GM12801 (cell line): ENCODE data around the gene P2RY14.

Source experiments
- TF ChIP-seq, protein P1 (sequence below): IDR thresholded peaks from one replicate; pipeline ENCODE4 v1.5.1; 2011; ENCODE audit warnings: control low read depth; ENCODE audit not compliant: insufficient read length; ENCODE audit errors: extremely low read depth

The P2RY14 gene

DNA sequence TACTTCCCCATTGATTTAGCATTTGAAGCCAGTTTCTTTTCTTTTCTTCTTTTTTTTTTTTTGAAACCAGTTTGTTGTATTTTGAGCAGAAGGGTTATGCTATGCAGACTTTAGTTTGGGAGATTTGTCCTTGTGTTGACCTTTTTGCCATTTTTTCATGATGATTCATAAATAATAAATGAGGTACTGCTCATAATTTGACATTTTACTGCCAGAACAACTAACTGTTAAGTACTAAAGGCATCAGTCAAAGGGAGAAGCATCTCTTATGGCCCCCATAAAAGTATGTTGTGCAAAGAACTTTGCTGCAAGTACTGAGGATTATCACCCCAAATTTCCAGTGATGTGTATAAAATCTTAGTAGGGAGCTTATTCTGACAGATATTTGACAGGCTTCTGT, 40.0 kb upstream of the P2RY14 start:
- TF ChIP-seq, protein P1, sequence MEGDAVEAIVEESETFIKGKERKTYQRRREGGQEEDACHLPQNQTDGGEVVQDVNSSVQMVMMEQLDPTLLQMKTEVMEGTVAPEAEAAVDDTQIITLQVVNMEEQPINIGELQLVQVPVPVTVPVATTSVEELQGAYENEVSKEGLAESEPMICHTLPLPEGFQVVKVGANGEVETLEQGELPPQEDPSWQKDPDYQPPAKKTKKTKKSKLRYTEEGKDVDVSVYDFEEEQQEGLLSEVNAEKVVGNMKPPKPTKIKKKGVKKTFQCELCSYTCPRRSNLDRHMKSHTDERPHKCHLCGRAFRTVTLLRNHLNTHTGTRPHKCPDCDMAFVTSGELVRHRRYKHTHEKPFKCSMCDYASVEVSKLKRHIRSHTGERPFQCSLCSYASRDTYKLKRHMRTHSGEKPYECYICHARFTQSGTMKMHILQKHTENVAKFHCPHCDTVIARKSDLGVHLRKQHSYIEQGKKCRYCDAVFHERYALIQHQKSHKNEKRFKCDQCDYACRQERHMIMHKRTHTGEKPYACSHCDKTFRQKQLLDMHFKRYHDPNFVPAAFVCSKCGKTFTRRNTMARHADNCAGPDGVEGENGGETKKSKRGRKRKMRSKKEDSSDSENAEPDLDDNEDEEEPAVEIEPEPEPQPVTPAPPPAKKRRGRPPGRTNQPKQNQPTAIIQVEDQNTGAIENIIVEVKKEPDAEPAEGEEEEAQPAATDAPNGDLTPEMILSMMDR: no peak

DNA sequence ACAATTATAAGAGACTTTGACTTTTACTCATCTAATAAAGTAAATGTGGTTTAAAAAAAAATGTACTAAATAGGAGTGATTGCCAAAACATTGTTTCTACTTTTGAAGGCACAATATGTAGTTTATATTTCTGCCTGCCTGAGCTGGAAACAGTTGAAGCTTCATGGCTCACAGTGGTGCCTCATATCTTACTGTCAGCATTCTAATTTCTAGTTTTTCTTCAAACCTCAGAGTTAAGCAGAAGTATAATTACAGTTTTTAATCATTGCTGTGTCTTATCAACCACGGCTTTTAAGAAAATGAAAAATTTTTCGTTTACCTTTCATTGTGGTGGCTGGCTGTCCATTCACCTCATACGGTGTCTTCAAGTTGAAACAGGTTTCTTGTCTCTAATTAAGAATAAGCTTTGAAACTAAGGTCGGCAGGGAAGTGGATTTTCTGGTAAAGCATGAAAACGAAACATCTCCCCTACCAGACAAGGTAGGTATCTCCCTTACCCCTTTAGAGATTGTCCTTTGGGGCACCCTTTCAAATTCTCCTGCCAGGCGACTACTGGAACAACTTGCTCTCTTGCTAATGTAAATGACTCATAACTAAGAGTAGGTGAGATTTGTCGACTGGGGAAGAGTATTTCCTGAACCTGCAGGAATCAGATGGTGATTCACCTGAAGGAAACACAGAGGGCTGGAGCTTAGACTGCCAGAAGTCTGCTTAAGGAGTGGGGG, 38.1 kb upstream of the P2RY14 start, which contains the start of gene GPR87:
TSS of gene GPR87 (minus strand) at position 554 of the 725 bp plus-strand sequence. CDS start 16,720 bp downstream, outside the sequence.
- TF ChIP-seq, protein P1: no peak

GRCh38 chr3:151315846-151316245, 37.5 kb upstream of the P2RY14 start:
- TF ChIP-seq, protein P1: no peak

- TF ChIP-seq, protein P1: no peak
Observed at GRCh38 chr3:151315136-151315535, 36.8 kb upstream of the P2RY14 start.

GRCh38 chr3:151314593-151314992, 36.3 kb upstream of the P2RY14 start:
- TF ChIP-seq, protein P1: no peak

DNA sequence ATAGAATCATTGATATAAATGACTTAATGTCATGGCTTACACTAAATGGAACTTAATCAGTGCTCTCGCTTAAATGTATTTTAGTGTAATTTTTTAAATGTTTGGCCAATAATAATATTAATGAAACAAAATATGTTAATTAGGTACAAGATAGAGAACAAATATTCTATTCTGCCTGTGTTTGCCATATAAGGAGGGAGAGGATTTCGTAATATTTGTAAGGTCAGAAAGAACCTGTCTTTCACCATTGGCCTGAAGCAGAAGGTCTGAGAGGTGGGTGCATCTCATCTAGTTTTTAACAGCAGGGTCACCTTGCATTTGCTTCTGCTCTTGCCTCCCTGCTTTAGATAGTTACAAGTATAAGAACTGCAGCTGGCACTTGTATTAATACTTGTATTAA, 35.8 kb upstream of the P2RY14 start:
- TF ChIP-seq, protein P1: no peak

GRCh38 chr3:151312972-151313371, 34.6 kb upstream of the P2RY14 start:
- TF ChIP-seq, protein P1: no peak
